ENCODE results near the gene MAOB.

The MAOB gene

GRCh38 chrX:43885617-43886016, 3.4 kb upstream of the MAOB start:
- no peaks in the 10 kb centered on the region for H4K20me1 ChIP-seq (ENCODE audit: insufficient read depth)
- no peak overlapping the region for H3K27ac ChIP-seq
- no peaks in the 10 kb centered on the region for H3K79me2 ChIP-seq (ENCODE audit: insufficient read depth, low read depth)
- H2AFZ ChIP-seq (ENCODE audit: low read depth), result no peak overlapping the region
- no peaks in the 10 kb centered on the region for H3K36me3 ChIP-seq (ENCODE audit: insufficient read depth)
- H3K27me3 ChIP-seq (ENCODE audit: insufficient read depth, low read depth), result no peaks in the 10 kb centered on the region
- no peak for TF ChIP-seq CTCF (conservative IDR thresholded peaks at IDR 0.05; ENCODE audit: low read depth, low read length)
- no peak overlapping the region for H3K4me2 ChIP-seq
- H3K4me3 ChIP-seq (IDR thresholded peaks at IDR 0.05; ENCODE audit: insufficient read depth, low read depth, low read length), result no peak overlapping the region
- H3K9ac ChIP-seq, result no peak overlapping the region
- H3K4me1 ChIP-seq (ENCODE audit: low read depth, poor library complexity, severe bottlenecking), result no peaks in the 10 kb centered on the region

- no peaks in the 10 kb centered on the region for H3K79me2 ChIP-seq (ENCODE audit: insufficient read depth, low read depth)
- H3K9ac ChIP-seq, result no peak overlapping the region
- no peak overlapping the region for H2AFZ ChIP-seq (ENCODE audit: low read depth)
- no peaks in the 10 kb centered on the region for H4K20me1 ChIP-seq (ENCODE audit: insufficient read depth)
- TF ChIP-seq CTCF (conservative IDR thresholded peaks at IDR 0.05; ENCODE audit: low read depth, low read length), result no peak
- no peaks in the 10 kb centered on the region for H3K27me3 ChIP-seq (ENCODE audit: insufficient read depth, low read depth)
- no peaks in the 10 kb centered on the region for H3K4me1 ChIP-seq (ENCODE audit: low read depth, poor library complexity, severe bottlenecking)
- H3K4me3 ChIP-seq (IDR thresholded peaks at IDR 0.05; ENCODE audit: insufficient read depth, low read depth, low read length), result no peak overlapping the region
- H3K27ac ChIP-seq, result no peak overlapping the region
- no peaks in the 10 kb centered on the region for H3K36me3 ChIP-seq (ENCODE audit: insufficient read depth)
- no peak overlapping the region for H3K4me2 ChIP-seq
These were observed 598 bp downstream of the MAOB start for GRCh38 chrX:43881410-43882293.

GRCh38 chrX:43880425-43880824, 1.8 kb downstream of the MAOB start:
- H3K27ac ChIP-seq, result no peak overlapping the region
- no peak overlapping the region for H3K4me3 ChIP-seq (IDR thresholded peaks at IDR 0.05; ENCODE audit: insufficient read depth, low read depth, low read length)
- TF ChIP-seq CTCF (conservative IDR thresholded peaks at IDR 0.05; ENCODE audit: low read depth, low read length), result no peak
- H3K27me3 ChIP-seq (ENCODE audit: insufficient read depth, low read depth), result no peaks in the 10 kb centered on the region
- no peaks in the 10 kb centered on the region for H4K20me1 ChIP-seq (ENCODE audit: insufficient read depth)
- no peaks in the 10 kb centered on the region for H3K4me1 ChIP-seq (ENCODE audit: low read depth, poor library complexity, severe bottlenecking)
- H3K36me3 ChIP-seq (ENCODE audit: insufficient read depth), result no peaks in the 10 kb centered on the region
- H3K4me2 ChIP-seq, result no peak overlapping the region
- no peak overlapping the region for H3K9ac ChIP-seq
- no peak overlapping the region for H2AFZ ChIP-seq (ENCODE audit: low read depth)
- no peaks in the 10 kb centered on the region for H3K79me2 ChIP-seq (ENCODE audit: insufficient read depth, low read depth)

GRCh38 chrX:43878906-43879526, 3.2 kb downstream of the MAOB start:
- H3K4me3 ChIP-seq (IDR thresholded peaks at IDR 0.05; ENCODE audit: insufficient read depth, low read depth, low read length), result no peak overlapping the region
- no peaks in the 10 kb centered on the region for H3K36me3 ChIP-seq (ENCODE audit: insufficient read depth)
- H3K9ac ChIP-seq, result no peak overlapping the region
- H3K4me2 ChIP-seq, result no peak overlapping the region
- H3K79me2 ChIP-seq (ENCODE audit: insufficient read depth, low read depth), result no peaks in the 10 kb centered on the region
- H3K27ac ChIP-seq, result no peak overlapping the region
- no peaks in the 10 kb centered on the region for H3K27me3 ChIP-seq (ENCODE audit: insufficient read depth, low read depth)
- TF ChIP-seq CTCF (conservative IDR thresholded peaks at IDR 0.05; ENCODE audit: low read depth, low read length), result no peak
- no peaks in the 10 kb centered on the region for H4K20me1 ChIP-seq (ENCODE audit: insufficient read depth)
- H3K4me1 ChIP-seq (ENCODE audit: low read depth, poor library complexity, severe bottlenecking), result no peaks in the 10 kb centered on the region
- H2AFZ ChIP-seq (ENCODE audit: low read depth), result no peak overlapping the region
